IMR-90 (cell line): ENCODE measurements around the gene GRIK1. TPM values are rescaled to one million over a fixed set of nuclear protein-coding genes. Genes with fewer than 3 reads are reported as not detected.

Experiments used
- ATAC-seq: fragments of 200-7000 bp; cut with Tn5 transposase; 2 replicates; pipeline ENCODE4 v1.9.1; 2020; ENCODE audit warnings: low read depth, mild to moderate bottlenecking, moderate library complexity
- BruUV-seq: library from RNA; stranded (reverse); fragments of 400-500 nt; replicated peaks from 2 replicates; lab custom pipeline; 2021; lab: Mats Ljungman, UMichigan
- CTCF ChIA-PET: fragments of 300-600 bp; formaldehyde crosslinking; extraction: SDS; loops from one replicate; lab custom pipeline; 2021; ENCODE audit warnings: antibody characterized with exemption; lab: Yijun Ruan, JAX
- POLR2A ChIA-PET: fragments of 300-600 bp; sonication (Branson Sonifier 250); formaldehyde crosslinking; loops from one replicate; lab custom pipeline; 2022; ENCODE audit warnings: antibody characterized with exemption; ENCODE audit not compliant: unreplicated experiment; lab: Charles Lee
- DNase-seq: peaks from one replicate; pipeline ENCODE4 v3.0.0; 2013
- H2AFZ ChIP-seq: replicated peaks from 2 replicates; pipeline ENCODE3; 2013; ENCODE audit warnings: low read length, mild to moderate bottlenecking; ENCODE audit not compliant: poor library complexity
- H2AK5ac ChIP-seq: 2 replicates; pipeline ENCODE4 v1.6.1; 2013; ENCODE audit warnings: low read depth, low read length, inconsistent platforms
- H2AK9ac ChIP-seq: replicated peaks from 2 replicates; pipeline ENCODE3; 2013; ENCODE audit warnings: mild to moderate bottlenecking, low read depth, low read length, moderate library complexity; ENCODE audit not compliant: poor library complexity
- H2BK120ac ChIP-seq: 2 replicates; pipeline ENCODE4 v1.6.1; 2013; ENCODE audit warnings: low read depth, low read length, inconsistent platforms
- H2BK15ac ChIP-seq: 3 replicates; pipeline ENCODE4 v1.6.1; 2013; ENCODE audit warnings: low read depth, low read length, inconsistent platforms
- H2BK20ac ChIP-seq: 2 replicates; pipeline ENCODE4 v1.6.1; 2013; ENCODE audit warnings: low read depth, mild to moderate bottlenecking, inconsistent platforms, low read length, moderate library complexity
- H2BK5ac ChIP-seq: 2 replicates; pipeline ENCODE4 v1.6.1; 2013; ENCODE audit warnings: mild to moderate bottlenecking, low read depth, low read length, inconsistent platforms; ENCODE audit not compliant: poor library complexity, severe bottlenecking
- H3K14ac ChIP-seq: replicated peaks from 2 replicates; pipeline ENCODE4 v1.6.1; 2013; ENCODE audit warnings: low read depth, low read length, inconsistent platforms
- H3K18ac ChIP-seq: 2 replicates; pipeline ENCODE4 v1.6.1; 2013; ENCODE audit warnings: low read depth, low read length, control low read depth
- H3K23ac ChIP-seq: 2 replicates; pipeline ENCODE4 v1.6.1; 2013; ENCODE audit warnings: low read depth, low read length, inconsistent platforms
- H3K27ac ChIP-seq: 2 replicates; pipeline ENCODE4 v1.5.1; 2013; ENCODE audit warnings: mild to moderate bottlenecking, control low read depth, low read length; ENCODE audit not compliant: insufficient read depth
- H3K27me3 ChIP-seq: 2 replicates; pipeline ENCODE4 v1.6.1; 2013; ENCODE audit warnings: low read length; ENCODE audit not compliant: control insufficient read depth, insufficient read depth
- H3K36me3 ChIP-seq: 2 replicates; pipeline ENCODE4 v1.6.1; 2013; ENCODE audit warnings: low read length, mixed read lengths; ENCODE audit not compliant: control insufficient read depth, insufficient read depth
- H3K4ac ChIP-seq: 2 replicates; pipeline ENCODE4 v1.6.1; 2013; ENCODE audit warnings: low read depth, low read length, inconsistent platforms
- H3K4me1 ChIP-seq: 2 replicates; pipeline ENCODE4 v1.6.1; 2013; ENCODE audit warnings: low read length, mixed read lengths; ENCODE audit not compliant: control insufficient read depth, insufficient read depth
- H3K4me2 ChIP-seq: 2 replicates; pipeline ENCODE4 v1.6.1; 2013; ENCODE audit warnings: low read depth, mild to moderate bottlenecking, control low read depth, low read length, moderate library complexity
- H3K4me3 ChIP-seq: 2 replicates; pipeline ENCODE4 v1.5.1; 2013; ENCODE audit warnings: low read depth, mild to moderate bottlenecking, control low read depth, low read length, moderate library complexity; ENCODE audit not compliant: insufficient read depth
- H3K56ac ChIP-seq: 2 replicates; pipeline ENCODE4 v1.6.1; 2013; ENCODE audit warnings: low read length, inconsistent platforms; ENCODE audit not compliant: insufficient read depth; ENCODE audit errors: extremely low read depth
- H3K79me1 ChIP-seq, 2 experiments: 2 replicates each; pipeline ENCODE4 v1.6.1; 2013; ENCODE audit warnings: low read length in 2 of 2, inconsistent platforms in 1 of 2, low read depth in 1 of 2
- H3K9ac ChIP-seq: 2 replicates; pipeline ENCODE4 v1.6.1; 2013; ENCODE audit warnings: low read depth, low read length, control low read depth
- H3K9me1 ChIP-seq: 2 replicates; pipeline ENCODE4 v1.6.1; 2013; ENCODE audit warnings: low read length, inconsistent platforms; ENCODE audit not compliant: insufficient read depth
- H3K9me3 ChIP-seq: 2 replicates; pipeline ENCODE4 v1.6.1; 2013; ENCODE audit warnings: low read length; ENCODE audit not compliant: control insufficient read depth, insufficient read depth
- H4K20me1 ChIP-seq: 2 replicates; pipeline ENCODE4 v1.6.1; 2013; ENCODE audit warnings: low read length, inconsistent platforms; ENCODE audit not compliant: insufficient read depth
- H4K5ac ChIP-seq: 2 replicates; pipeline ENCODE4 v1.6.1; 2013; ENCODE audit warnings: mild to moderate bottlenecking, low read depth, low read length, control low read depth
- H4K8ac ChIP-seq, 2 experiments: 2 replicates each; pipeline ENCODE4 v1.6.1; 2013; ENCODE audit warnings: low read depth in 2 of 2, low read length in 2 of 2, control low read depth in 1 of 2, inconsistent platforms in 1 of 2
- H4K91ac ChIP-seq: 2 replicates; pipeline ENCODE4 v1.6.1; 2013; ENCODE audit warnings: low read depth, low read length, inconsistent platforms; ENCODE audit not compliant: insufficient read depth
- BHLHE40 ChIP-seq: fragments of 150-350 bp; IDR thresholded peaks from 2 replicates; pipeline ENCODE4 v1.6.1; 2016; ENCODE audit warnings: mild to moderate bottlenecking, low read depth, low read length
- CEBPB ChIP-seq: IDR thresholded peaks from 2 replicates; pipeline ENCODE4 v1.6.1; 2012; ENCODE audit warnings: low read depth, low read length, improper control_type of control experiment
- CHD1 ChIP-seq: IDR thresholded peaks from 2 replicates; pipeline ENCODE4 v1.6.1; 2012; ENCODE audit warnings: low read depth, low read length, improper control_type of control experiment
- CTCF ChIP-seq: conservative IDR thresholded peaks from 2 replicates; pipeline ENCODE4 v1.5.1; 2012; ENCODE audit warnings: mild to moderate bottlenecking, low read depth, low read length, improper control_type of control experiment
- ELK1 ChIP-seq: fragments of 150-350 bp; IDR thresholded peaks from 2 replicates; pipeline ENCODE4 v1.6.1; 2016; ENCODE audit warnings: low read depth, mild to moderate bottlenecking, low read length, moderate library complexity, borderline replicate concordance
- FOS ChIP-seq: fragments of 150-350 bp; IDR thresholded peaks from 2 replicates; pipeline ENCODE4 v1.6.1; 2016; ENCODE audit warnings: low read depth, low read length
- MAFK ChIP-seq: IDR thresholded peaks from 2 replicates; pipeline ENCODE4 v1.6.1; 2012; ENCODE audit warnings: low read depth, low read length, improper control_type of control experiment
- MXI1 ChIP-seq: IDR thresholded peaks from 2 replicates; pipeline ENCODE4 v1.6.1; 2012; ENCODE audit warnings: low read depth, mild to moderate bottlenecking, low read length, moderate library complexity, borderline replicate concordance
- NFE2L2 ChIP-seq: fragments of 150-350 bp; IDR thresholded peaks from 2 replicates; pipeline ENCODE4 v1.6.1; 2016; ENCODE audit warnings: low read depth, mild to moderate bottlenecking, low read length
- POLR2A ChIP-seq: IDR thresholded peaks from 2 replicates; pipeline ENCODE4 v1.6.1; 2012; ENCODE audit warnings: mild to moderate bottlenecking, low read depth, low read length
- RAD21 ChIP-seq: IDR thresholded peaks from 2 replicates; pipeline ENCODE4 v1.6.1; 2012; ENCODE audit warnings: low read length, improper control_type of control experiment
- RCOR1 ChIP-seq: IDR thresholded peaks from 2 replicates; pipeline ENCODE4 v1.6.1; 2012; ENCODE audit warnings: mild to moderate bottlenecking, low read length, improper control_type of control experiment; ENCODE audit not compliant: insufficient replicate concordance
- RFX5 ChIP-seq: IDR thresholded peaks from 2 replicates; pipeline ENCODE4 v1.8.0; 2012; ENCODE audit warnings: low read depth, mild to moderate bottlenecking, low read length, moderate library complexity
- SMC3 ChIP-seq: fragments of 150-350 bp; IDR thresholded peaks from 2 replicates; pipeline ENCODE4 v1.6.1; 2016; ENCODE audit warnings: low read depth, mild to moderate bottlenecking, antibody characterized with exemption, low read length, moderate library complexity
- USF2 ChIP-seq: fragments of 150-350 bp; IDR thresholded peaks from 2 replicates; pipeline ENCODE4 v1.6.1; 2017; ENCODE audit warnings: mild to moderate bottlenecking, antibody characterized with exemption, low read length, low read depth
- WGBS, 2 experiments: methylation state at CpG; one replicate each; pipeline versions ENCODE4 v1.1.5 to v1.1.7; 2013; ENCODE audit warnings: missing lambda C conversion rate in 2 of 2; ENCODE audit not compliant: insufficient read length in 1 of 2; ENCODE audit errors: extremely low coverage in 2 of 2; 5-methylcytosine and 5-hydroxymethylcytosine counted together
- dilution Hi-C: fragments of 300-500 bp; cut with HindIII; formaldehyde crosslinking; loops from one replicate; pipeline ENCODE4 v1.14.3; 2018; ENCODE audit warnings: low sequenced_read_pairs; ENCODE audit not compliant: unreplicated experiment
- in situ Hi-C: fragments of 300-500 bp; cut with MboI; formaldehyde crosslinking; loops from 3 replicates; pipeline ENCODE4 v1.14.3; 2019; ENCODE audit warnings: low sequenced_read_pairs, inconsistent platforms, mixed read lengths
- intact Hi-C: fragments of 100-400 bp; cut with micrococcal nuclease; formaldehyde crosslinking; loops from 2 replicates; pipeline ENCODE4 v1.10.0; 2022
- polyA plus RNA-seq, 3 experiments: library from polyadenylated mRNA; depleted of rRNA; stranded (reverse); fragments of >200 nt; gene quantifications; 2 replicates each; pipeline ENCODE4 v1.2.3, GENCODE V29; 2012; ENCODE audit warnings: low replicate concordance in 1 of 3
- total RNA-seq: library from RNA; depleted of rRNA; stranded (reverse); fragments of >200 nt; gene quantifications from 2 replicates; pipeline ENCODE4 v1.2.3, GENCODE V29; 2012

The GRIK1 gene
- total and polyA plus RNA-seq, 2 of the 4 experiments (the other 2 are of a cell fraction) = not detected

- no peak overlapping the region for H3K18ac ChIP-seq
- no peak overlapping the region for H3K4me3 ChIP-seq
- dilution Hi-C loops (no loop called here), intact Hi-C loops (no loop called here), in situ Hi-C loops (no loop called here)
- POLR2A ChIA-PET = no interaction called here
- peaks cover 7% of the 10 kb centered on the region for H3K9me3 ChIP-seq
- H2BK5ac ChIP-seq = no peak overlapping the region
- no peak overlapping the region for H2AFZ ChIP-seq
- H3K79me1 ChIP-seq = no peaks in the 10 kb centered on the region
- H3K14ac ChIP-seq = no peak overlapping the region
- no peak overlapping the region for H3K4ac ChIP-seq
- CTCF ChIA-PET = interaction anchor here (1.8 kb wide), 1 partner anchor 11 kb away, joined by 3 read pairs; no protein-coding TSS in a partner anchor
- H4K91ac ChIP-seq = no peak overlapping the region
- no peaks in the 10 kb centered on the region for H3K27me3 ChIP-seq
- no peak overlapping the region for H2AK9ac ChIP-seq
- TF ChIP-seq CEBPB (no peak), ELK1 (no peak), MAFK (no peak), CHD1 (no peak), MXI1 (no peak), CTCF (no peak), RFX5 (no peak), FOS (no peak), USF2 (no peak), RCOR1 (no peak), POLR2A (no peak), NFE2L2 (no peak), BHLHE40 (no peak), RAD21 (no peak), SMC3 (no peak)
- H3K4me1 ChIP-seq = no peaks in the 10 kb centered on the region
- H3K56ac ChIP-seq = no peak overlapping the region
- no peak overlapping the region for H4K8ac ChIP-seq
- no peak overlapping the region for H2BK20ac ChIP-seq
- no CpG with 5 or more reads among the region's 1 CpG for WGBS, 2 experiments
- no peak overlapping the region for H3K9ac ChIP-seq
- no peaks in the 10 kb centered on the region for H3K36me3 ChIP-seq
- no TSS peak for BruUV-seq
- H2BK15ac ChIP-seq = no peak overlapping the region
- no peak overlapping the region for H2AK5ac ChIP-seq
- H3K4me2 ChIP-seq = no peak overlapping the region
- no peak overlapping the region for H3K27ac ChIP-seq
- DNase-seq (no peak), ATAC-seq (peak; percentile 21; the same call in 1 of the 2 replicates)
- no peaks in the 10 kb centered on the region for H3K9me1 ChIP-seq
- H2BK120ac ChIP-seq = no peak overlapping the region
- H3K23ac ChIP-seq = no peak overlapping the region
- no peak overlapping the region for H4K5ac ChIP-seq
- no peaks in the 10 kb centered on the region for H4K20me1 ChIP-seq
Measured at GRCh38 chr21:29523646-29524045, 416.1 kb downstream of the GRIK1 start.
